GM10266 (cell line): ENCODE results near the gene STOM.

Experiments used
- DNase-seq: peaks from one replicate; pipeline ENCODE4 v3.0.0; 2012; ENCODE audit errors: extremely low spot score
- TF ChIP-seq, protein P1 (sequence below): IDR thresholded peaks from 2 replicates; pipeline ENCODE4 v1.5.1; 2012; ENCODE audit warnings: mild to moderate bottlenecking, low read depth; ENCODE audit not compliant: control insufficient read depth, insufficient read depth; ENCODE audit errors: missing control alignments

The STOM gene, protein sequence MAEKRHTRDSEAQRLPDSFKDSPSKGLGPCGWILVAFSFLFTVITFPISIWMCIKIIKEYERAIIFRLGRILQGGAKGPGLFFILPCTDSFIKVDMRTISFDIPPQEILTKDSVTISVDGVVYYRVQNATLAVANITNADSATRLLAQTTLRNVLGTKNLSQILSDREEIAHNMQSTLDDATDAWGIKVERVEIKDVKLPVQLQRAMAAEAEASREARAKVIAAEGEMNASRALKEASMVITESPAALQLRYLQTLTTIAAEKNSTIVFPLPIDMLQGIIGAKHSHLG

DNA sequence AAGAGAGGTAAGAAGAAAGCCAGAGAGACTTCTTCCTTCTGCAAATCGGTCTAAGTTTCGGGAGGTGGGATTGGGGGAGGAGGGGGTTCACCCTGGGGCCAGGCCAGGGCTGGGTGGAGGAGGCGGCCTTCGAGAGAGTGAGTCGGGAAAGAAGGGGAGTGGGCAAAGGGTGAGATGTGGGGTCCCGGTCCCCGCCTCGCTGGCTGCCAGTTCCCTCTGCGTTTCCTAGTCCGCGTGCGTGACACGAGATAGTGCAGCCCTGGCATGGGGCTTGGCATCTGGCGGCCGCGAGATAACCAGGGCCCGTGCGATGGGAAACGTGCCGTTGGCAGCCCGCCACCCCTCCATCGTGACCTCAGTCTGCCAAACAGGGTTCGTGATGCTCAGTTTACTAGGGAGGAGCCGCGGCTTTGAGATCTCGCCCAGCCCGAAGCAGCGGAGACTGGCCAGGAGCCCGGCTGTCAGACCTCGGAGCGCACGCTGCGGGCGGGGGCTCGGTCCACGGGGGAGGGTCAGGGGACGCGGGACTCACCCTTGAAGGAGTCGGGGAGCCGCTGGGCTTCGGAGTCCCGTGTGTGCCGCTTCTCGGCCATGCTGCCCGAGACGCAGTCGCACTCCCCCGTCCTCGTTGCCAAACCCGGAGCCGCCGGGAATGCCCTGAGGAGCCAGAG lies at the start of gene STOM:
Gene STOM (minus strand): TSS at position 656 of the 671 bp plus-strand sequence. CDS start 63 bp downstream, at position 593.
- TF ChIP-seq, protein P1, sequence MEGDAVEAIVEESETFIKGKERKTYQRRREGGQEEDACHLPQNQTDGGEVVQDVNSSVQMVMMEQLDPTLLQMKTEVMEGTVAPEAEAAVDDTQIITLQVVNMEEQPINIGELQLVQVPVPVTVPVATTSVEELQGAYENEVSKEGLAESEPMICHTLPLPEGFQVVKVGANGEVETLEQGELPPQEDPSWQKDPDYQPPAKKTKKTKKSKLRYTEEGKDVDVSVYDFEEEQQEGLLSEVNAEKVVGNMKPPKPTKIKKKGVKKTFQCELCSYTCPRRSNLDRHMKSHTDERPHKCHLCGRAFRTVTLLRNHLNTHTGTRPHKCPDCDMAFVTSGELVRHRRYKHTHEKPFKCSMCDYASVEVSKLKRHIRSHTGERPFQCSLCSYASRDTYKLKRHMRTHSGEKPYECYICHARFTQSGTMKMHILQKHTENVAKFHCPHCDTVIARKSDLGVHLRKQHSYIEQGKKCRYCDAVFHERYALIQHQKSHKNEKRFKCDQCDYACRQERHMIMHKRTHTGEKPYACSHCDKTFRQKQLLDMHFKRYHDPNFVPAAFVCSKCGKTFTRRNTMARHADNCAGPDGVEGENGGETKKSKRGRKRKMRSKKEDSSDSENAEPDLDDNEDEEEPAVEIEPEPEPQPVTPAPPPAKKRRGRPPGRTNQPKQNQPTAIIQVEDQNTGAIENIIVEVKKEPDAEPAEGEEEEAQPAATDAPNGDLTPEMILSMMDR, result no peak
- DNase-seq, result no peak

DNA sequence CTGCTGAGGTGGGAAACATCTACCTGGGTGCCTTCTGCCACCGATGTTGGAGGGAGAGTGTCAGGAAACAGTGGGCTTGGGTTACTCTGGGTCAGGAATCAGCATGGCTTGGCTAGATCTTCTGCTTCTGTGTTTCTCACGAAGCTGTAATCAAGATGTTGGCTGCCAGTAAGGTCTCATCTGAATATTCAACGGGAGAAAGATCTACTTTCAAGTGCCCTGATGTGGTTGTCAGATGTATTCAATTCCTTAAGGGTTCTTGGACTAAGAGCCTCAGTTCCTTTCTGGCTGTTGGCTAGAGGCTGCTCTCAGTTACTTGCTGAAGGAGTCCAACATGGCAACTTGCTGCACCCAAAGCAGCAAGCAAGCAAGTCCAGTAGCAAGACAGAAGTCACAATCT lies 41.9 kb upstream of the STOM start:
- TF ChIP-seq, protein P1, result no peak
- DNase-seq, result no peak

DNA sequence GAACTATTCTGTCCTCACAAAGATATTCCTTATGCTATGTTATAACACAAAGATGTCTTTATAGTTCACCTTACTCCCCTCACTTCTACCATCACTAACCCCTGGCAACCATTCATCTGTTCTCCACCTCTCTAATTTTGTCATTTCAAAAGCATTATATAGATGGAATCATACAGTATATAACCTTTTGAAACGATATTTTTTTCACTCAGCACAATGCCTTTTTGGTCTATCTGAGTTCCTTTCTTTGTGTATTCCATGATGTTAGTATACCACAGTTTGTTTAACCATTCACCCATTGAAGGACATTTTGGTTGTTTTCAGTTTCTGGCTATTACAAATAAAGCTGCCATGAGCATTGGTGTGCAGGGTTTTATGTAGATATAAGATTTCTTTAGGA lies 35.8 kb upstream of the STOM start:
- TF ChIP-seq, protein P1, result no peak
- DNase-seq, result no peak

DNA sequence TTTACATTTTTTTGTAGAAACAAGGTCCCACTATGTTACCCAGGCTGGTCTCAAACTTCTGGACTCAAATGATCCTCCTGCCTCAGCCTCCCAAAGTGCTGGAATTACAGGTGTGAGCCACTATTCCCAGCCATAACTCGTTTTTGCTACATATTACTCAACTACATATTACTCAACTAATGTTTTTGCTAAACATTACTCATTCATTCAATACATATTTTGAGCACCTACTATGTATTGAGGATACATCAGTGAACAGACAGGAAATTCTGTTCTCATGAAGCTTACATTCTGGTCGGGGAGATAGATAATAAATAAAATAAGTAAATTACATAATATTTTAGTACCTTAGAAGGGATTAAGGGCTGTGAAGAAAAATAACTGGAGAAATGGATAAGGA lies 34.9 kb upstream of the STOM start:
- DNase-seq, result no peak
- TF ChIP-seq, protein P1, result no peak

DNA sequence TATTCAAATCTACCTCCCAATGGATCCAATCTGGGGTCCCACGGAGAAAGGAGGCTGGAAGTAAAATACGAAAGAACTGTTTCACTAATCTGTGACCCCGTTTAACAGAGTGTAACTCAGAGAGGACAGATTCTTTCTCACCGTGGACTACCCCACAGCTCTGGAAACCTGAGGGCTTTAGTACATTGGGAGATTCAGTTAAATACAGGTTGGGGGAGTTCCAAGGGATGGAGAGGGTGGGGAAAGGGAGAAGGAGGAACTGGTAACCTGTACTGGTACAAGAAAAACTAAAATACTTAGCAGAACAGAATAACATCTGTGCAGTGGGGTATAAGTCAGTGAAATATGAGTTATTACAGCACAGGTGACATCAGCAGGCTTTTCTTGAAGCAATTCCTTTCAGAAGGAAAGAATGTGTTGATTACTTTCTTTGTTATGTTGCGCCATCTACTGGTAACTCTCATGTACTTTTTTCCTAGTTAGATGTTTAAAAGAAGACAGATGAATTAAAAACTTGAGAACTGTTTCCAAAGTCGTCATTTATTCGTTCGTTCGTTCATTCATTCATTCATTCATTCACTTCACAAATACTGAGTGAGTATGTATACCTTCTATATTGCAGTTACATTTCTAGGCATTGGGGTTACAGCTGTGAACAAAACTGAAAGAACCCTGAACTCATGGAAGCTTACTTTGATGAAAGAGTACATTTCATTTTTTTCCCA lies 30.0 kb upstream of the STOM start:
- peak; percentile 39 for DNase-seq
- TF ChIP-seq, protein P1, result peak; percentile 62

DNA sequence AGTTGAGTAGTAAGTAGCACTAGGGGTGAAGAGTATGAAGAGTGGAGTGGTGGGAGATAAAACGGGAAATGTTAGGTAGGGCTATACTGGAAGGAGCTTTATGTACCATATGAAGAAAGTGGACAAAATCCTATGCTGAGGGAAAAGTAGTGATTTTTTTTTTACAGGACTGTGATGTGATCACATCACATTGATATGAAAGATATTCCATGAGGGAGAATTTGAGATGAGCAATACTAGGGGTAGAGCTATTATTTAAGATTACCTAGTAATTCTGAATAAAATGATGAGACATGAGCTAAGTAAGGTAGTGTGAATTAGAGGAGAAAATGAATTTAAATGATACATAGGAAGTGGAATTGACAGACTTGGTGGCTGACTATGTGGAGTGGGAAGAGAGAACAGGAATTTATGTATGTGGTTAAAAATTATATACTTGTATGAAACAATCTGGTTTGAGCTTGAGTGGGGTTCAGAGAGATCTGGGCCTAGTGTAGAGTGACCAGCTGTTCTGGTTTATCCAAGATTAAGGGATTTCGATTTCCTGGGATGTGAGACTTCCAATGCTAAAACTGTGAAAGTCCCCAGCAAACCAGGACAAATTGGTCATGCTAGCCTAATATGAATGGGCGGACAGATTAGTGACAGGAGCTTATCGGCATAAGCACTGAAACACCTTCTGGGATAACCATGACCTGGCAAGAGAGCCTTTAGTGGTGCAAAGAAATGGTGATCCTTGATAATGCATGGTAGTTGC lies 29.3 kb upstream of the STOM start:
- TF ChIP-seq, protein P1, result no peak
- DNase-seq, result no peak
